Central memory CD4-positive, alpha-beta T cell (primary cell): Measurements from ENCODE around the gene CSTA.
"Not testable (repeated sequence)": the region's sequence is repeated elsewhere in the genome, so short reads cannot be mapped to it uniquely, and the experiment has no call there.

Experiments
- DNase-seq: peaks from one replicate; pipeline ENCODE4 v3.0.0; 2022

The CSTA gene

GRCh38 chr3:122322095-122323075, 2.7 kb upstream of the CSTA start:
- DNase-seq = peak; percentile 58

- no peak for DNase-seq
Measured at GRCh38 chr3:122325769-122326168, 721 bp downstream of the CSTA start.

- DNase-seq = no peak
Measured at GRCh38 chr3:122331886-122332285, 6.8 kb downstream of the CSTA start.

GRCh38 chr3:122332551-122332950, 7.5 kb downstream of the CSTA start:
- no peak for DNase-seq

DNA sequence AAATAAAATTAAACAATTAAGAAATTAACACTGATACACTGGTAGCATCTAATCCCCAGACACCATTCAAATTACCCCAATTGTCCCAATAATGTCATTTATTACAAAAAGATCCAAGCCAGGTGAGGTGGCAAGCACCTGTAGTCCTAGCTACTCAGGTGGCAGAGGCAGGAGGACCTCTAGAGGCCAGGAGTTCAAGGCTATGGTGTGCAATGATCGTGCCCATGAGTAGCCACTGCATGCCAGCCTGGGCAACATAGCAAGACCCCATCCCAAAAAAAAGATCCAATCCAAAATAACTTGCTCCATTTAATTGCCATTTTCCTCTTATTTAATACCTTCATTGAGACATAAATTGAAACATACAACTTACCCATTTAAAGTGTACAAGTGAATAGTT, 17.8 kb downstream of the CSTA start:
- DNase-seq = no peak

DNA sequence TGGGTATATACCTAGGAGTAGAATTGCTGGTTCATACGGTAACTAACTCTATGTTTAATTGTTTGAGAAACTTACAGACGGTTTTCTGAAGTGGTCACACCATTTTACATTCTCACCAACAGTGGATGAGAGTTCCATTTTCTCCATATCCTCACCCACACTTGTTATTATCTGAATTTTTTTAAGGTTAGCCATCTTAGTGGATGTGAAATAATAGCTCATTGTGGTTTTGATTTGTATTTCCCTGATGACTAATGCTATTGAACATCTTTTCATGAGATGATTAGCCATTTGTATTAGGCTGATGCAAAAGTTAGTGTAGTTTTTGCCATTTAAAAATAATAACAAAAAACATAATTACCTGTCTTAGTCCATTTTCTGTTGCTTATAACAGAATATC, 18.6 kb downstream of the CSTA start:
- no peak for DNase-seq

DNA sequence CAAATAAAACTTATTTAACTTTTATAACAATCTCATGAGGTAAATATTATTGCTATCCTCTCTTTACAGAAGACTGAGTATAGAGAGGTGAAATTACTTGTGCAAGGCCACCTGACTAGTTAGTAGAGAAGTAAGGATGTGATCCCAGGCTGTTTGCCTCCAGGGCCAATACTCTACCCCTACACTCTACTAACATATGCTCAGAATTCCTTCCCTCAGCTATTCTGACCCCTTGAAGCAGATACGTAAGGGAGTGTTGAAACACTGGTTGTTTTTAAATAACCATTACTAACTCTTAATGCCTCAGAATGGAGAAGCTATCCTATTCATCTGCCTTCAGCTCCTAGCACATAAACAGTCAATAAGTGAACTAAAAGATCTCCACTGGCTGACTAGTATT, 24.1 kb downstream of the CSTA start:
- DNase-seq = no peak

GRCh38 chr3:122350814-122351418, 25.9 kb downstream of the CSTA start:
- DNase-seq = no peak

- DNase-seq = no peak
Measured at GRCh38 chr3:122351612-122352011, 26.6 kb downstream of the CSTA start.

GRCh38 chr3:122353215-122353614, 28.2 kb downstream of the CSTA start:
- no peak for DNase-seq

DNA sequence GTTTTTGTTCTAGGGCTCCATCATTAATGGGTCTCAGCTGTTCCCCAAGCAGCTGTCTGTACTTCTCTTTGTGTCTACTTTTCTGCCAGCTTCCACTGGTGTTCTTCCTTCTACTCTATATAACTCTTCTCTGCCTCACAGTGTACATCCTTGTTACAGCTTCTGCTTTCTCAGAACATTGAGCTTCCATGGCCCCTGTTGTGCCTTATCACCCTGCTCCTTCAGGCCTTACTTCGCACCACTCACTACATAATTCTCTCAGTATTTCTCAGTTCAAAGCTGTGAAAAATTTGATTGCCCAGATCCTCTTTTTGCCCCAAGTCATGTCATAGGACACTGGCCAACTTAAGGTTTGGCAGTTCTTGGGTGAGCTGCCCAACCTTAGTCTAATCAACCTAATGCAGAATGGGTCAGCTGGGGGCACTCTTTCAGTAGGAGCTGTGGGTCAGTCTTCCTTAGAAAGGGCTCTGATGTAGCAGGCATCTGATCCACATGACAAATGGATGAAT, 28.9 kb downstream of the CSTA start:
- no peak for DNase-seq

GRCh38 chr3:122355612-122356011, 30.6 kb downstream of the CSTA start:
- DNase-seq = no peak

- DNase-seq = peak; percentile 25
Measured at GRCh38 chr3:122356402-122356801, 31.4 kb downstream of the CSTA start.

DNA sequence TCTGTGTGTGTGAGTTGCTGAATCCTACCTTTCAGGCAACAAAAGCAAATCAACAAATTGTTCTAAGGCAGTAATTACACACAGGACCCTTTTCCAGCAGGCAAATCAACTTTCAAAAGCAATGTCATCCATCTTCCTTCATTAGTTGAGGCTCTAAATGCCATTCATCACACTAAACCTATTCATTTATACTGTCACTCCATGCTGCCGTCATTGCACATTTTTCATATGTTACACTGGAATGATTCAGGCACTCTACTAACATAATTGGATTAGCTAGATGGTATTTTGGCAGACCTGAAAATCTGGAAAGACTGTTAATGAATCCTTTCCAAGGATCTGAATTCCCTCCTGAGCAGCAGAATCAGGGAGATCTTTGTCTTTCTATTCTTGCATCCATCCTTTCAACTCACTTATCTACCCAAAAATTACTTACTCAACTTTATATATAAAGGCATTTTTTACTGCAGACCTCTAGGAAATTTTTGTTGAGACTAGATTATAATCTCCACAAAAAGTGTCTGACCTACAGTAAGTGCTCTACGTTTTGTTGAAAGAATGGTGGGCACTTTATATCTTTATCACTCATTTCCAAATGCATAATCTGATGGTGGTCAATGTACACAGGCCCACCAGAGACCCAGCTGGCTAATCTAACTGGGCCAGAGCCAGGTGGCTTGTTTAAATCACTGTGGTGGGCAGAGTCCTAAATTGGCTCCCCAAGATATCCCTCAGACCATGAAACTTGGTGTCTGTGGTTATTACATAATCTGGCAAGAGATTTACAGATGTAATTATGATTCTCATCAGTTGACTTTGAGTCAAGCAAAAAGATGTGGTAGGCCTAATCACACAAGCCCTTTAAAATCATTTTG, 33.0 kb downstream of the CSTA start:
- DNase-seq = no peak

DNA sequence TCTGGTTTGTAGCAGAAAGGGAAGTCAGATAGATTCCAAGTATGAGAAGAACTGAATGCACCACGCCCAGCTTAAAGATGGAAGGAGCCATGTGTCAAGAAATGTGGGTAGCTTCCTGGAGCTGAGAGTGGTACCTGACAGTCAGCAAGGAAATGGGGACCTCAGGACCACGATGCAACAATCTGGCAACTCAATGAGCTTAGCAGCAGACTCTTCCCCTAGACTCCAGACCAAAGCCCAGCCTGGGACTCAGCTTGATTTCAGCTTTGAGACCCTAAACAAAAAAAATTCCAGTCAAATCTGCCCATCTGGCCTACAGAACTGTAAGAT, 33.6 kb downstream of the CSTA start:
- no peak for DNase-seq

GRCh38 chr3:122362026-122362425, 37.0 kb downstream of the CSTA start:
- DNase-seq = no peak

- no peak for DNase-seq
Measured at GRCh38 chr3:122364490-122364889, 39.4 kb downstream of the CSTA start.

- no peak for DNase-seq
Measured at GRCh38 chr3:122365073-122365472, 40.0 kb downstream of the CSTA start.

DNA sequence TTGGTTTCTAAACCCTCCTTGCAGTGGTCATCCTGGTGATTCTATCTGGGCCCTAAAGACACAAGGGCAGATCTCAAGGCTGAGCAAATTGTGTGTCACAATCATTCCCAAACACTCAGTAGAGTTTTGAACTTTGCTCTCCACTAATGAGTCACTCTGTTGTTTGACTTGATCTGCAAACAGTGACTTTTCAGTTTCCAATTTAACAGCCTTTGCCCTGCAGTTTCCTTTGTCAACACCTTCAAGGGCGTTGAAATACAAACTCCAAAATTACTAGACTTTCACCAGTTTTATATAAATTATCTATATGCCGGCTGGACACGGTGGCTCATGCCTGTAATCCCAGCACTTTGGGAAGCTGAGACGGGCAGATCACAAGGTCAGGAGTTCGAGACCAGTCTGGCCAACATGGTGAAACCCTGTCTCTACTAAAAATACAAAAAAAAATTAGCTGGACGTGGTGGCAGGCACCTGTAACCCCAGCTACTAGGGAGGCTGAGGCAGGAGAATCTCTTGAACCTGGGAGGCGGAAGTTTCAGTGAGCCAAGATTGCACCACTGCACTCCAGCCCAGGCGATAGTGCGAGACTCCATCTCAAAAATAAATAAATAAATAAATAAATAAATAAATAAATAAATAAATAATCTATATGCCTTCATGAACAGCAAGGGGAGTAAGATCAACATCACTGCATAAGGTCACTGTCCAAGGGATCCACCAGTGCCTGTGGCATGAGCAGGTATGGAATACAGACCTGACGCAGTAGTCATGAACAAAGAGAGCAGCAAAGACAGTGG, 40.7 kb downstream of the CSTA start:
- DNase-seq = not testable (repeated sequence)

DNA sequence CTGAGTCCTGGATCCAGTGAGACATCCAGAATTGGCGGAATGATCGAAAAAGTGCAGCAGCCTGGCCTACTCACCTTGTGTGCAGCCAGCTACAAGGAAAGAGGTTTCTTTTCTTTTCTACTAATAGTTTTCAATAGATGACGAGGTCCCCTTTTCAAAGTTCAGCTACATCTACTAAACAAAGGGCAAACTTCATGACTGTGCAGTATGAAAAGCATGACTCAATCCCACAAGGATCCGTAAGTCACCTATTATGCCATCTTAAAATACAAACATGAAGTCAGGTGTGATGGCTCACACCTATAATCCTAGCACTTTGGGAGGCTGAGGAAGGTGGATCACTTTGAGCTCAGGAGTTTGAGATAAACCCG, 41.3 kb downstream of the CSTA start:
- no peak for DNase-seq

- no peak for DNase-seq
Measured at GRCh38 chr3:122374034-122374433, 49.0 kb downstream of the CSTA start.

DNA sequence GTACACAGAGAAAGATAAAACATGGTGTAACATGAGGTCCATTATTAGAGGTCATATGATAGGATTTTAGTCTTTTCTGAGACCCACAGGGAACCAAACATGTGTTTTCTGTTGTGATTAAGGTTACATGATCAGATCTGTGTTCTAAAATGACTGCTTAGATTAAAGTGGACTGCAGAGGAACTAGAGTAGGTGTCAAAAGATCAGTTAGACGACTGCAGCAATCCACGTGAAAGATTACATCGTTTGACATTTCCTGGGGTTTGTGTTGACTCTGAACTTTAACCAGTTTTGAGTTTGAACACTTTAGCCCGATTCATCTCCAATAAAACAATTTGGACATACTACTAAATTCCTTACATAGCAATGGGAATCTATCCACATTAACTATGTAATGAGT, 52.9 kb downstream of the CSTA start:
- no peak for DNase-seq
